IPS-18a (cell line): ENCODE data around the gene PLA2G4E.

Experiments used
- H3K27ac ChIP-seq: one replicate; pipeline ENCODE4 v1.5.1; 2013; ENCODE audit warnings: low read length
- H3K27me3 ChIP-seq: one replicate; pipeline ENCODE4 v1.6.1; 2013; ENCODE audit warnings: mild to moderate bottlenecking, low read length; ENCODE audit not compliant: control insufficient read depth, insufficient read depth
- H3K36me3 ChIP-seq: one replicate; pipeline ENCODE4 v1.6.1; 2013; ENCODE audit warnings: low read depth, low read length; ENCODE audit not compliant: control insufficient read depth
- H3K4me1 ChIP-seq: one replicate; pipeline ENCODE4 v1.6.1; 2013; ENCODE audit warnings: low read depth, low read length; ENCODE audit not compliant: control insufficient read depth
- H3K4me3 ChIP-seq: one replicate; pipeline ENCODE4 v1.5.1; 2013; ENCODE audit warnings: low read length
- H3K9ac ChIP-seq: one replicate; pipeline ENCODE4 v1.6.1; 2013; ENCODE audit warnings: mild to moderate bottlenecking, low read length, moderate library complexity
- H3K9me3 ChIP-seq: one replicate; pipeline ENCODE4 v1.6.1; 2013; ENCODE audit warnings: low read depth, low read length; ENCODE audit not compliant: control insufficient read depth

The PLA2G4E gene

DNA sequence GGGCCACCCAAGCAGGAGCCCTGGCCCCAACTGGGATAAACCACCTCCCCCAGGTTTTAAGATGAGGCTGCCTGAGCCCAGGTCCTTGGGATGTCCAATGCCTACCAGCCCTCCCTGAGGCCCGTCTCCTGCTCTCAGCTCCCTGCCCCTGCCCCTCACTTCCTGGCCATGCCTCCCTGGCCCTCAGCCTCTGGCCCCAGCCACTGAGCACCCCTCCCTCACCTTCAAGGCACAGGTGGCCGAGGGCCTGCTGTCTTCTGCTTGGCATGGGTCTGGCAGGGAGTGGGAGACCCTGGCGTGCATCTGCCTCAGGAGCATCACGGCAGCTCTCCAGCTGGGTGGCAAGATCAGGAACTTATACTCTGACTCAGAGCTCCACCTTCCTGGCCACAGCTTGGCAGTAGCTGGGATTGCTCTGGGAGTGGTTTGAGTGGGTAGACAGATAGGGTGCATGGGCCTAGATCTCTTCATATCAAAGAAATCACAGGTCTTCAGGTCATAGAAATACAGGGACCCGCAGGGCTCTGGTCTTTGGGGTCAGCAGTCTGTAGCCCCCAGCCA lies at the start of gene PLA2G4E:
Gene PLA2G4E (minus strand): TSS at position 330 of the 561 bp plus-strand sequence. CDS start 12 bp downstream, at position 318.
- H3K9ac ChIP-seq, result no peak within 1 kb of the TSS
- no peaks in the 10 kb centered on the region for H3K4me1 ChIP-seq
- peaks cover 12% of the 10 kb centered on the region for H3K9me3 ChIP-seq
- H3K36me3 ChIP-seq, result no peaks in the 10 kb centered on the region
- no peak within 1 kb of the TSS for H3K27ac ChIP-seq
- no peak within 1 kb of the TSS for H3K4me3 ChIP-seq
- H3K27me3 ChIP-seq, result no peaks in the 10 kb centered on the region

DNA sequence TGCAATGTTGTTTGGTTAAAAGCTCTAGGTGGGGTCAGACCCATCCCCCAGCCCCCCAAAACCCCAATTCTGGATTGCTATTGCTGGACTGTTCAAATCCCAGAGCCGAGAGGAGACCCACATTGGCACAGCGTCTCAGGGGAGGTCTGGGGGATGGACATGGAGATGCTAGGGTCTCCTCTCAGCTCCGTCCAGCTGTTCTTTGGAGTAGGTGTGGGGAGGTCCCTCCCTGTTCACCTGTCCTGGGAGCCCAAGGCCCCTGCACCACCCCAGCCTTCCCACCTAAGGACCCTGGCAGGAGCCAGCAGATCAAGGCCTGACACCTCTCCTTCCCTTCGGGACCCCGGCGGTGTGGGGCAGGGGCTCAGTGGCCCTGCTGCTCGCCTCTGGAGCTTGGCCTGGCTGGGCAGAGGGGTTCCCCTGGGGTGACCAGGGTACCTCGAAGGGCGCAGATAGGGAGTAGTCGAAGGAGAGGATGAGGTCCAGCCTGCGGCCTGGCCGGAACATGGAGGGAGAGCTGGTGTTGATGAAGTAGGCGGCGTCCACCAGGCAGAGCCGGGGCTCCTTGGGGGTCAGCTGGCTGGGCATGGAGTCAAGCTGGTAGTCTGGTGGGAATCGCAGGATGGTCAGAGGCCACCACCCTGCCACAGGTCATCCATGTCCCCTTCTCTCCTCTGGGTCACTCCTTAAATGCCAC lies 49.6 kb upstream of the PLA2G4E start:
- no peaks in the 10 kb centered on the region for H3K36me3 ChIP-seq
- H3K27ac ChIP-seq, result no peak overlapping the region
- H3K4me3 ChIP-seq, result no peak overlapping the region
- H3K27me3 ChIP-seq, result no peaks in the 10 kb centered on the region
- H3K9me3 ChIP-seq, result no peaks in the 10 kb centered on the region
- H3K4me1 ChIP-seq, result no peaks in the 10 kb centered on the region
- H3K9ac ChIP-seq, result no peak overlapping the region

- Histone ChIP-seq H3K4me1 (no peaks in the 10 kb centered on the region), H3K36me3 (no peaks in the 10 kb centered on the region), H3K27ac (no peak overlapping the region), H3K4me3 (no peak overlapping the region), H3K27me3 (no peaks in the 10 kb centered on the region), H3K9ac (no peak overlapping the region), H3K9me3 (no peaks in the 10 kb centered on the region)
Observed at GRCh38 chr15:42069496-42070278, 48.8 kb upstream of the PLA2G4E start.

GRCh38 chr15:42069025-42069424 lies 48.2 kb upstream of the PLA2G4E start:
- Histone ChIP-seq H3K9me3 (no peaks in the 10 kb centered on the region), H3K4me1 (no peaks in the 10 kb centered on the region), H3K36me3 (no peaks in the 10 kb centered on the region), H3K9ac (no peak overlapping the region), H3K27ac (no peak overlapping the region), H3K27me3 (no peaks in the 10 kb centered on the region), H3K4me3 (no peak overlapping the region)

DNA sequence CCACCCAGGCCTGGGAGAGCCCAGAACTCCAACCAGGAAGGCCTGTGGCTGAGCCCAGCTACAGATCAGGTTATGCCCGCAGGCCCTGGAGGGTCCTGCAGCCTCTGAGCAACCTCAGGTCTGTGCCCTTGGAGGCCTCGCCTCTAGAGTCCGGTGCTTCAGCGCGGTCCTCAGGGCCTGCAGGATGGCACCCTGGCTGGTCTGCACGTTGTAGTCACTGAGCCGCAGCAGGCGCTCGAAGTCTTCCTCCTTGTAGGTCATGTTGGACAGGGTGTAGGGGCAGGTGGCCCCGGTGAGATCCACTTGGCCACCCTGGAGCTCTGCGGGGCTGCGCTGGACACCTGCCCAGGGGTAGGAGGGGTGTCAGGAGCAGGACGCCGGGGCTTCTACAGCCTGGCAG lies 47.8 kb upstream of the PLA2G4E start:
- Histone ChIP-seq H3K4me3 (no peak overlapping the region), H3K27me3 (no peaks in the 10 kb centered on the region), H3K9ac (no peak overlapping the region), H3K27ac (no peak overlapping the region), H3K4me1 (no peaks in the 10 kb centered on the region), H3K9me3 (no peaks in the 10 kb centered on the region), H3K36me3 (no peaks in the 10 kb centered on the region)

DNA sequence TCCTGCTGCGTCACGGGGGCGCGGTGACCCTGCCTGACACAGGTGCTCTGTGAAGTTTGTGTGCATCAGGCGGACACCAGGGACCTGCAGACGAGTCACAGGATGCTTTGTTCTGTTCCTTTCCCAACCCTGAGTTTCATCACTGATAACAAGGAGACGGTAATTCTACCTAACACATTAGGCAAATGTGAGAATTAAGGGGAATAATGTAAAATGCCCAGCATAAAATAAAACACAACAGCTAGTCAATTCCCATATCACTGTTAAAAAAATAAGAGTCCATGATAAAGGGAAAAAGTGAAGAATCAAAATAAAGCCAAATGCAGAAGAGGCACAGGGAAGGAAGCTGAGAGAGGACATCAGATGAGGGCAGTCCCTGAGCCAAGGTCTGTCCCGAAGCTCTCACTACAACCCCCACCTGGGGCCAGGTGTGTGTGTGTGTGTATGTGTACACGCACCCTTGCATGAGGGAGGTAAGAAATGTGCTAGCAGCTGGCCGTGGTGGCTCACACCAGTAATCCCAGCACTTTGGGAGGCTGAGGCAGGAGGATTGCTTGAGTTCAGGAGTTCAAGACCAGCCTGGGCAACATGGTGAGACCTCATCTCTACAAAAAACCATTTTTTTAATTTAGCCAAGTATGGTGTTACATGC lies 46.0 kb upstream of the PLA2G4E start:
- Histone ChIP-seq H3K36me3 (no peaks in the 10 kb centered on the region), H3K4me3 (no peak overlapping the region), H3K27ac (no peak overlapping the region), H3K9me3 (no peaks in the 10 kb centered on the region), H3K27me3 (no peaks in the 10 kb centered on the region), H3K4me1 (no peaks in the 10 kb centered on the region), H3K9ac (no peak overlapping the region)

- Histone ChIP-seq H3K4me3 (no peak overlapping the region), H3K36me3 (no peaks in the 10 kb centered on the region), H3K9me3 (no peaks in the 10 kb centered on the region), H3K9ac (no peak overlapping the region), H3K27me3 (no peaks in the 10 kb centered on the region), H3K4me1 (no peaks in the 10 kb centered on the region), H3K27ac (no peak overlapping the region)
Observed at GRCh38 chr15:42065468-42065867, 44.6 kb upstream of the PLA2G4E start.

DNA sequence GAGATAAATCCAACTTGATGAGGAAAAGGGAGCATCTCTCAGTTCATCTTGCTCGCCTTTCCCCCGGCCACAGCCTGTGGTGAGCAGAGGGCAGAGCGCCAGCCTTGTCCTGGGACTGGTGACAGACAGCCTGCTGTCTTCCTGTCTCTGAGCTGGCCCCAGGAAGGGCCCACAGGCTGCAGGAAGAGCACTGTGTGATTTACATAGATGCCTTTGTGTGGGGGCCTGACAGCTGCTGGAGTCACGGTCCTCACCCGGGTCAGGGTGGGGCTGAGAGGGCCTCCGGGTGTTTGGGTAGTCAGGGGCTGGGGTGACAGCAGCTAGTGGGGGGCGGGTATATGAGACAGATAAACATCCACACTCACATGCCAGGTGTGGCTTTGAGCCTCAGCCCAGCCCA lies 44.2 kb upstream of the PLA2G4E start:
- Histone ChIP-seq H3K27ac (no peak overlapping the region), H3K9me3 (no peaks in the 10 kb centered on the region), H3K9ac (no peak overlapping the region), H3K36me3 (no peaks in the 10 kb centered on the region), H3K27me3 (no peaks in the 10 kb centered on the region), H3K4me1 (no peaks in the 10 kb centered on the region), H3K4me3 (no peak overlapping the region)

DNA sequence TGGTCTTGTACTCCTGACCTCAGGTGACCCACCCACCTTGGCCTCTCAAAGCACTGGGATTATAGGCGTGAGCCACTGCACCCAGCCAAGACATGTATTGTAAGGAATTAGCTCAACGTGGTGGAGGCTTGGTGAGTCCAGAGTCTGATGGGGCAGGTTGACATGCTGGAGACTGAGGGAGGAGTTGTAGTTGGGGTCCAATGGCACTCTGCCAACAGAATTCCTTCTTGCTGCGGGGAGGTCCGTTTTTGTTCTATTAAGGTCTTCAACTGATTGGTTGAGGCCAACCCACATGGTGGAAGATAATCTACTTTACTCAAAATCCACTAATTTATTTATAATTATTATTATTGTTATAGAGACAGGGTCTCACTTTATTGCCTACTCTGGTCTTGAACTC lies 43.4 kb upstream of the PLA2G4E start:
- H3K27me3 ChIP-seq, result no peaks in the 10 kb centered on the region
- H3K27ac ChIP-seq, result no peak overlapping the region
- no peak overlapping the region for H3K4me3 ChIP-seq
- no peaks in the 10 kb centered on the region for H3K9me3 ChIP-seq
- no peaks in the 10 kb centered on the region for H3K4me1 ChIP-seq
- no peaks in the 10 kb centered on the region for H3K36me3 ChIP-seq
- no peak overlapping the region for H3K9ac ChIP-seq

DNA sequence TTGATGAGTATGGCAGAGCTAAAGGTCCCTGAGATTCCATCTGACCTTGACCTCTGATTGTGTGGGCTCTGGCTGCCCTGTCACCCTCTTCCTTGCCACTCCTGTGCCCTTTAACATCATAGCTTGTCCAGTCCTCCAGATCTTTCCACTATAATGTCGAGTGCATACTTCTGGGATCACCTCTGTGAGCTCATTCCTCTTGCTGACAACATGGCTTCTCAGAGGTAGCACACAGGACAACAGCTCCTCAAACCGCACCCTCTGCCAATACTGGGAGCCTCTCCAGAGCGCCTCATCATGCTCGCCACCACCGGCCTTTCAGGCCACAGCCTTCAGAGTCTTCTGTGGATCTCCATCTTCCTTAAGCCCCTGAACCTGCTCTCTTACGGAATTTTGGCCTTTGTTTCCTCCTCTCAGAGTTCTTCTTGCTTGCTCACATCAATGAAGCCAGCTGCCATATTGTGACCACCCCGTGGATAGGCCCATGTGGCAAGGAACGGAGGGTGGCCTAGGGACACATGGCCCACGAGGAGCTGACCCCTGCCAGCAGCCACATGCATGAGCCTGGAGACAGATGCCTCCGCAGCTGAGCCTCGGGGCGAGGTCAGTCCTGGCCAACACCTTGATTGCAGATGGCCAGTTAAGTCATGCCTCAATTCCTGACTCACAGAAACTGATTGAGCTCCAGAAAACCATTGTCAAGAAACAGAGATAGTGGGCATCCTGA lies 42.4 kb upstream of the PLA2G4E start:
- Histone ChIP-seq H3K9me3 (no peaks in the 10 kb centered on the region), H3K27ac (no peak overlapping the region), H3K27me3 (no peaks in the 10 kb centered on the region), H3K36me3 (no peaks in the 10 kb centered on the region), H3K4me1 (no peaks in the 10 kb centered on the region), H3K9ac (no peak overlapping the region), H3K4me3 (no peak overlapping the region)

GRCh38 chr15:42062284-42062806 lies 41.5 kb upstream of the PLA2G4E start:
- Histone ChIP-seq H3K27me3 (peaks cover 7% of the 10 kb centered on the region), H3K4me1 (peaks cover 3% of the 10 kb centered on the region), H3K9me3 (no peaks in the 10 kb centered on the region), H3K27ac (no peak overlapping the region), H3K36me3 (no peaks in the 10 kb centered on the region), H3K9ac (no peak overlapping the region), H3K4me3 (no peak overlapping the region)
